ENCODE results near the gene MAPKAPK5.
A peak's percentile ranks its signal among the peaks of the same experiment; 100 is the strongest.
"Not testable (repeated sequence)": the region's sequence is repeated elsewhere in the genome, so short reads cannot be mapped to it uniquely, and the experiment has no call there.

MAPKAPK5 gene, protein sequence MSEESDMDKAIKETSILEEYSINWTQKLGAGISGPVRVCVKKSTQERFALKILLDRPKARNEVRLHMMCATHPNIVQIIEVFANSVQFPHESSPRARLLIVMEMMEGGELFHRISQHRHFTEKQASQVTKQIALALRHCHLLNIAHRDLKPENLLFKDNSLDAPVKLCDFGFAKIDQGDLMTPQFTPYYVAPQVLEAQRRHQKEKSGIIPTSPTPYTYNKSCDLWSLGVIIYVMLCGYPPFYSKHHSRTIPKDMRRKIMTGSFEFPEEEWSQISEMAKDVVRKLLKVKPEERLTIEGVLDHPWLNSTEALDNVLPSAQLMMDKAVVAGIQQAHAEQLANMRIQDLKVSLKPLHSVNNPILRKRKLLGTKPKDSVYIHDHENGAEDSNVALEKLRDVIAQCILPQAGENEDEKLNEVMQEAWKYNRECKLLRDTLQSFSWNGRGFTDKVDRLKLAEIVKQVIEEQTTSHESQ

DNA sequence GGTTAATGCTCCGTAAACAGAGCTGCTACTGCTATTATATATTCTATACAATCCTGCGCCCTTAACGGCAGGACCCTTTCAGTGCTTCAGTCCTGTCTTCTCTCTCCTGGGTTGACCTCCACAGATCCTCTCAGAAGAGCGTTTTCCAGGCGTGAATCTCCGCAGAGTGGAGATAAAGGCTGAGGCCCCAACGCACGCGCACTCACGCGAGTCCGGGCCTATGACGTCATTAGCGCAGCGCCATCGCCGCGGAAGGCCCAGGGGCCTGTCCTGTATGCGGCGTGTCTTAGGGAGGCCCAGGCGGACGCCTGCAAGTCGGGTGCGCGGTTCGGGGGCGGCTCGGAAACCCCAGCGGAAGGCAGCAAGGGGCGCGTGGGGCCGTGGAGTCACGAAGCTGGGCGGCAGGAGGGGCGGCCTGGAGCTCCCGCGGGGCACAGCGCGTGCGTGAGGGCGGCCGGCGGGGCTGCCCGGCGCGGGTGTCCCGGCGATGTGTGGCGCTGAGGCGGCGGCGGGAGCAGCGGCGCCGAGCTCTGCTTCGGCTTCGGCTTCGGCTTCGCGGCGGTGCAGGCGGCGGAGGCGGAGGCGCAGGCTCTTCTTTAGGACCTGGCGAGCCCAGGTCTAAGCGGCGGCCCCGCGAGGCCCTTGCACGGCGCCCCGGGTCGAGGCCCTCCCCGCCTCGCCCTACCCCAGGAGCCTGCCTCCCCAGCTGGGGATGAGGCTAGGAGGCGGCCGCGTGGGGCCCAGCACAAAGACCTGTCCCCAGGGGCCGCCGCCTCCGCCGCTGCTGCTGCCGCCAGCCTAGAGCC, at the start of gene MAPKAPK5:
Gene MAPKAPK5, plus strand, starts transcription at position 479 of the 806 bp plus-strand sequence. CDS start 506 bp downstream, outside the sequence.
- DNase-seq (ENCODE audit: low spot score): peak; percentile 100

DNA sequence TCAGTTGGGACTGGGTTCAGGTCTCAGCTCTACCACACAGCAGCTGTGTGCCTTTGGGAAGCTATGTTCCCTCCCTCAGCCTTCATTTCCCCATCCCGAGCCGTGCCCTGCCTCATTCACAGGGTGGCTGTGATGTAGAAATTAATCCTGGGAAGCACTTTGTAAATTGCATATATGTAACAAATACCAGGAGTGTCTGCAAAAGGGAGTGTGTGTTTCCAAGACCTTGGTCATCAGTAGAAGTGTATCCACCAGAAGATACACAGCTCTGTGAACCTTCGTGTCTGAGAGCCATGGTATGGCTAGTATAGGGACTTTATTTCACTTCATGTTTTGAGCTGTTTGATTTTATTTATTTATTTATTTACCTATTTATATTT, 49.2 kb upstream of the MAPKAPK5 start:
- DNase-seq (ENCODE audit: low spot score): no peak

DNA sequence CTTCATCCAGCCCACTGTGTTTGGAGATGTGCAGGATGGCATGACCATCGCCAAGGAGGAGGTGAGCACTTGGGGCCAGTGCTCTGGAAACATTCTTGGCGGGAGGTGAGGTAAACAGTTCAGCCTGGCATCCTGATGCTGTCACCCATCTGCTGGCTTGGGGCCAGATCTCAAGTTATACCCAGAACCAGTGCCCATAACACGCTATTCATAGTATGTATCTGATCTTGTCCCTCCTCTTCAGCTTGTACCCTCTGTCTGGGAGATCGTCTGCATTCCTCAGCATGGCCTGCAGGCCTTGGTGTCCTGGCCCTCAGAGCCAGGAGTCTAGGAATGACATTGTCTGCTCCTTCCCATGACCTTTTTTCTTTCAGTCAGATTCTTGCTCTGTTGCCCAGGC, 43.8 kb upstream of the MAPKAPK5 start:
- DNase-seq (ENCODE audit: low spot score): no peak

GRCh38 chr12:111799758-111800157, 42.3 kb upstream of the MAPKAPK5 start:
- DNase-seq (ENCODE audit: low spot score): no peak

DNA sequence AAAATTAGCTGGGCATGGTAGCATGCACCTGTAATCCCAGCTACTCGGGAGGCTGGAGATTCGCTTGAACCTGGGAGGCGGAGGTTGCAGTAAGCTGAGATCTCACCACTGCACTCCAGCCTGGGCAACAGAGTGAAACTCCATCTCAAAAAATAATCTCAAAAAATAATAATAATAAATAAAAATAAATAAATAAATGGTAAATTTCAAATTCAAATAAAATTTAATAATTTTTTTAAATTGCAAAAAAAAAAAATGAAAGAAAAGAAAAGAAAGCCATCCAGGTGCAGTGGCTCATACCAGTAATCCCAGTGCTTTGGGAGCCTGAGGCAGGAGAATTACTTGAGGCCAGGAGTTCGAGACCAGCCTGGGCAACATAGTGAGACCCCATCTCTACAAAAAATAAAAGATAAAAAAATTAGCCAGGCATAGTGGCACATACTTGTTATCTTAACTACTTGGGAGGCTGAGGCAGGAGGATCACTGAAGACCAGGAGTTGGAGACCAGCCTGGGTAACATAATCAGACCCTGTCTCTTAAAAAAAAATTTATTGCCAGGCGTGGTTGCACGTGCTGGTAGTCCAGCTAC, 38.9 kb upstream of the MAPKAPK5 start:
- DNase-seq (ENCODE audit: low spot score): no peak

GRCh38 chr12:111803851-111804250, 38.2 kb upstream of the MAPKAPK5 start:
- no peak for DNase-seq (ENCODE audit: low spot score)

- no peak for DNase-seq (ENCODE audit: low spot score)
Observed at GRCh38 chr12:111806304-111806703, 35.7 kb upstream of the MAPKAPK5 start.

DNA sequence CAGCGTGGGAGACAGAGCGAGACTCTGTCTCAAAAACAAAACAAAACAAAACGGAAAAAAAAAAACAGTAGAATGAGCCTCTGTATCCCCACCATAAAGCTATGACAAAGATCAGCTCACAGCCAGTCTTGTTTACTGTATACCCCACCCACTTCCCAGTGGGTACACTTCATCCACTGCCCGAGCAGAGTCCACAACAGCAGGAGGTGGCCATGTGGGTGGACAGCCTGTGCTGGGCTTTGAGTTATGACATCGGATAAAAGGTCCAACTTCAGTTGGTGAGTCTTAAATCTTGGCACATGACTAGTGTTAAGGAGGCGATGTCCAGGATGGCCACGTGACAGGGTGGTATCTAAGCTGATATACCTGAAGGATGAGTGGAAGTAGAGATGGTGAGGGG, 34.8 kb upstream of the MAPKAPK5 start:
- no peak for DNase-seq (ENCODE audit: low spot score)

DNA sequence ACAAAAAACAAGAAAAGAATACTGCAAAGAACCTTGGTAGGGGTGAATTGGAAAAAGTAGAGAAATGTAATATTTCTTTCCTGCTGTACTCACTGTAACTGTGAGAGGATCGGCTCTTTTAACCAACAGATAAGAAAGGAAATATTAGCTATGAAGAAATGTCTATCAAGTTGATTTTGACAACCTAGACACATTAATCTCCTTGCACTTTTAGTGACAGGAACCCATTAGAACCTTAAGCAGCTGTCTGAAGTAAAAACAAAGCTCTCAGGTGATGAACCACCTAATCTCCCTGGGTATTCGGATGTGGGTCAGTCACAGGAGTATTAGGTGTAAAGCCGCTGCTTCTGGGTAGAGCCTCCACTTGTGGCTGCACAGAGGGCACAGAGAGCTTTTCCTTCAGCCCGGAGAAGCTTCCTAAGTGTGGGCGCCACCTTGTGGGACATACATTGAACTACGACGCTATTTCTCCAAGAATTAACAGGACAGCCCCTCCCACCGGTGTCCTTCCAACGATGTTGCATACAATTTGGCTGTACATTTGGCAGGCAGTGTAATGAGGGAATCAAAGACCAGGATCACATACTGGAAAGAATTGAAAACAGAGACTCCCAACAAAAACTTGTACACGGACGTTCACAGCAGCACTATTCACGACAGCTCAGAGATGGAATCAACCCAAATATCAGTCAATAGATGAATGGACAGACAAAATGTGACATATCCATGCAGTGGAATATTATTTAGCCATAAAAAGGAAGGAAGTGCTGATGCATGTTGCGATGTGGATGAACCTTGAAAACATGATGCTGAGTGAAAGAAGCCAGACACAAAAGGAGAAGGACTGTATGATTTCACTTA, 28.9 kb upstream of the MAPKAPK5 start:
- DNase-seq (ENCODE audit: low spot score): peak; percentile 93

DNA sequence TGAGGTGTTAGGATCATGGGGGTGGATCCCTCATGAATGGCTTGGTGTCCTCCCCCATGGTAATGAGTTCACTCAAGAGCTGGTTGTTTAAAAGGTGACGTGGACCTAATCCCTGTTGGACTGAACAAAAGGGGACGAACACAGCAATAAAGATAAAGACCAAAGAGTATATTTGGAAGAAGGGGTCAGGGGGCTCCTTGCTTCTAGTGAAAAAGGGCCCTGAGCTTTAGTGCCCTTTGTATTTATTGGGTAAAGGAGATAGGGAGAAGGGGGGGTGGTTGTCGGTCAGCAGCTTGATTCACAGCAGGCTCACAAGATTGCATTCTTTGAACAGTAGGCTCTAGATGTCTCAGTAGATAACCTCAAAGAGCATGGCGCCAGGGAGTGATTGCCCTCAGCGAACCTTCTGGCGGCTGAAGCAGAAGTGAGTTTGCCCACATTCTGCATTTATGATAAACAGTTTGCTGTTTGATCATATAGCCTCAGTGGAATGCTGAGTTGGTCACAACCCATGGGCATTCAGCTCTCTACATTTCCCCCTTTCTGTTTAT, 25.9 kb upstream of the MAPKAPK5 start:
- DNase-seq (ENCODE audit: low spot score): no peak

GRCh38 chr12:111816898-111817297, 25.1 kb upstream of the MAPKAPK5 start:
- not testable (repeated sequence) for DNase-seq (ENCODE audit: low spot score)

GRCh38 chr12:111818340-111818739, 23.7 kb upstream of the MAPKAPK5 start:
- no peak for DNase-seq (ENCODE audit: low spot score)

DNA sequence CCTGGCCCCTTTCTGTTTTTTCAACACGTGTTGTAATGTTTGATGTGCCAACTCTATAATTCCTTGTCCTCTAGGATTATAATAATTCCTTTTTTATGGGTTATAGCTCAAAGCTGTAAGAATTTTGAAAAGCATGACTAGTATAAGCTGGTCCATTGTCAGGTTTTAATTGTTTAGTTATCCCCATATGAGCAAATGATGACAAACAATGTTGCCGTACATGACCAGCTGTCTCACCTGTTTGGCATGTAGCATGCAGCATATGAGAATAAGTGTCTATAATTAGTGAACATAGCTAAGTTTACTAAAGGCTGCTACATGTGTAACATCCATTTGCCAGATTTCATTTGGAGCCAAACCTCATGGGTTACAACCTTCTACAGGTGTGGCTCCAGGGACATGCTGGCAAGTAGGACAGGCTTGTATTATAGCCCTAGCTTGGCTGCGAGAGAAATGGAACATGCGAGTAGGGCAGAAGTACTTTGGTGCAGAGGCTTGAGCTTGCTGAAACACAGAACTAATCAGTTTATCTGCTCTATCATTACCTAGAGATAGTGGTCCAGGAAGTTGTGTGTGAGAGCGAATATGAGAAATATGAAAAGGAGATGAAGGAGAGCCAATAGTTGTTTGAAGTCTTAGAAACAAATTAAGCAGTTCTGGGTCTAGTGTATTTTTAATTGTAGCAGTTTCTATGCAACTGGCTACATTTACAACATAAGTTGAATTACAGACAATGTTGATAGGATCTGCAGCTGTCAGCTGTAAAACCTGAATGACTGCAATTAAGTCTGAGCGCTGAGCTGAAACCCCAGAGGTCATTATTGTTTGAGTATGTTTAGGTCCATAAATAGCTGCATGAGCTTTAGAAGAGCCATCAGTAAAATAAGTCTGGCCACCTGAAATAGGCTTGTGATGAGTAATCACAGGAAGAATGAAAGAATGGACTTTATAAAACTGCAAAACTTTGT, 22.6 kb upstream of the MAPKAPK5 start:
- DNase-seq (ENCODE audit: low spot score): no peak

- not testable (repeated sequence) for DNase-seq (ENCODE audit: low spot score)
Observed at GRCh38 chr12:111820828-111821227, 21.2 kb upstream of the MAPKAPK5 start.

- DNase-seq (ENCODE audit: low spot score): no peak
Observed at GRCh38 chr12:111822886-111823285, 19.1 kb upstream of the MAPKAPK5 start.

DNA sequence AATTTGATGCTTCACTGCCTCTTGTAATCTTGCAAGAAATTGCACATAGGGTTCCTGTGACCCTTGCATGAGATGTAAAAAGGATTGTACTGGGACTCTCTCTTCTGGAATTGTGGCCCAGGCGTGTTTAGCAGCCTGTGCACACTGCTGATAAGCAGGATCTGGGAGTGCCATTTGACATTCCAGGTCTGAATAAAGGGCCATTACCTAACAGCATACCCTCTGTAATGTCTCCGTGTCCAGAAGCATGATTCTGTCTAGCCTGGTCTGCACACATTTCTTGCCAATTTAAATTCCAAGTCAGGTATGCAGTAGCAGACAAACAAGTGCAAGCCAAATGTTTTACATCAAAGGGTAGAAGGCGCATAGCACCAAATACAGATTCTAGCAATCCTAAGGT, 18.1 kb upstream of the MAPKAPK5 start:
- no peak for DNase-seq (ENCODE audit: low spot score)

DNA sequence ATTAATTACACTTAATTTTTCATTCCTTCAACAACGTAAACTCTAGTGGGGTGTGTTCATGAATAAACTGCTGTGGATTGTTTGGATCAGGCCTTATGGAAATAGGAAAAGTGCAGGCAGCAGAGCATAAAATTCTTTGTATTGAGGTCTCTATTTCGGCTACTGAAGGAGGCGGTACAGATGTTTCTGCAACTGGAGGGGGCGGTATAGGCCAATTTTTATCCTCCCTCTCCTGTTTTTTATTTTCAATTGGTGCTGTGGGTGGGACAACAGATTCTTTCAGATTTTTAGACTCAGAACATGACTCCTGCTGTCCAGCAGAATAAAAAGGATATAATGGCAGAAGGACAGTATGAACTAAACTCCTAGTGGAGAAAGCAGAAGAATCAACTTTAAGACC, 17.7 kb upstream of the MAPKAPK5 start:
- not testable (repeated sequence) for DNase-seq (ENCODE audit: low spot score)

- DNase-seq (ENCODE audit: low spot score): no peak
Observed at GRCh38 chr12:111825509-111825908, 16.5 kb upstream of the MAPKAPK5 start.

- no peak for DNase-seq (ENCODE audit: low spot score)
Observed at GRCh38 chr12:111826316-111826715, 15.7 kb upstream of the MAPKAPK5 start.

DNA sequence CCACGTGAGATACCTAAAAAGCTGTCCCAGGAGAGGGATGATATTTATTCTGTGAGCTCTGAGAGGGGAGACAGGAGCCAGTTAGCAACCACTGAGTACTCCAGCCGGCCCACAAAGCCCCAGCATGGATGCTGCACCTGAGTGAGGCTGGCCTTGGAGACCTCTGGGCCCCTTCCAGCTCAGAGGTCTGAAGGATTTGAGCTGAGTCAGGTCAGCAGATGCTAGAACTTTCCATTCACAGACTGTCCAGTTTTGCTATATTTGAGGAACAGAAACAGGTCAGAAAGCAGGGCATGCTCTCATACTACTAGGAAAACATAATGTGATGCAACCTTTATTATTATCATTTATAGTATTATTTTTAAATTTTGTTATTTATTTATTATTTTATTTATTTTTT, 15.0 kb upstream of the MAPKAPK5 start:
- DNase-seq (ENCODE audit: low spot score): no peak

Measured in AG20443 (cell line).